HG02610 (cell line): ENCODE data around the gene PDHA1.

ENCODE experiments used
- ATAC-seq: cut with Tn5 transposase; IDR thresholded peaks from one replicate; pipeline ENCODE4 v1.9.1; 2021; ENCODE audit warnings: mild to moderate bottlenecking, moderate library complexity; ENCODE audit not compliant: unreplicated experiment

PDHA1 gene

DNA sequence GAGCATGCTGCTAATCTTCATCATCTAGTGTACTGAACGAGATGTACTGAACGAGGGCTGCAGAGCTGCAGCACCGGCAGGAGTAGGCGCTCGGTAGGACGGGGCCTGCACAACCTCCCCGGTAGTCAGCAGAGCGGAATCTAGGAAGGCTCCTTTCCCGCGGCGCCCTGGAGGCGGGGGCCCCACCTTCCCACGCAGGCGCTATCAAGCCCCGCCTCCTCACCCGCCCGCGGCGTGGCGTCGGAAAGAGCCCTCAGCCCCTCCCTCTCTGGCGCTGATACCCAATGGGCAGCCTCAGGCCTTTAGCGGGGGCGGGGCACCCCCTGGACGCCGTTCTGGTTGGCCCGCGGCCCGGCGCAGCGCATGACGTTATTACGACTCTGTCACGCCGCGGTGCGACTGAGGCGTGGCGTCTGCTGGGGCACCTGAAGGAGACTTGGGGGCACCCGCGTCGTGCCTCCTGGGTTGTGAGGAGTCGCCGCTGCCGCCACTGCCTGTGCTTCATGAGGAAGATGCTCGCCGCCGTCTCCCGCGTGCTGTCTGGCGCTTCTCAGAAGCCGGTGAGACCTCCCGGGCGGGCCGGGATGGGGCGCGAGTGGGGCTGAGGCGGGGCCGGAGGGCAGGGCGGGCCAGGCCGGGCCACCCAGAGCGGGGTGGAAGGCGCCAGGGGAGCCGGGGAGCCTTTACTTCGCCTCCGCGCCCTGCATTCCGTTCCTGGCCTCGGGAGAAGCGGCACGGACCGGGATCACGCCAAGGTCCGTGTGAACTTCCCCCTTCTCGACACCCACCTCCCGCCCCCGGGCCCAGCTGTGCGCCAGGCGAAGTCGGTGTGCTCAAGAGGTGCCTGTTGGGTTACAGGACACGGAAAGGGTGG, at the start of gene PDHA1:
Gene PDHA1, plus strand, starts transcription at position 393 of the 874 bp plus-strand sequence. Its CDS starts 111 bp downstream, at position 504.
- ATAC-seq: peak; percentile 99

GRCh38 chrX:19303256-19303880, 40.4 kb upstream of the PDHA1 start:
- no peak for ATAC-seq

GRCh38 chrX:19326567-19326966, 17.2 kb upstream of the PDHA1 start:
- ATAC-seq: no peak

DNA sequence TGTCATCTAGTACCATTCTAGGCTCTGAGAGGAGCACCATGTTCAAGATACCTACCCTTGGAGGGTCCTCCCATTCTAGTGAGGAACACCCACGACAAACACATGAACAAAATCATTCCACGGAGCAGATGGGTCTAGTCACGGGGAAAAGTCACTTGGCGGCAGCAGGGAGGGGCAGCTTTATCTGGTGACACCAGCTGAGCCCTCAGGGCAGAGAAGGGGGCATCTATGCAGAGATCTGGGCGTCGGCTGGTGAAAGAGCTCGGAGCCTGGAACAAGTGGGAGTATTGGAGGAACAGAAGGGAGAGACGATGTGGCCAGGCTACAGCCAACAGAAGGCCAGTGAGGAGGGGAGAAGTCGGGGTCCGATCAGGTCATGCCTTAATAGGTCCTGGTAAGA, 11.9 kb upstream of the PDHA1 start:
- no peak for ATAC-seq

DNA sequence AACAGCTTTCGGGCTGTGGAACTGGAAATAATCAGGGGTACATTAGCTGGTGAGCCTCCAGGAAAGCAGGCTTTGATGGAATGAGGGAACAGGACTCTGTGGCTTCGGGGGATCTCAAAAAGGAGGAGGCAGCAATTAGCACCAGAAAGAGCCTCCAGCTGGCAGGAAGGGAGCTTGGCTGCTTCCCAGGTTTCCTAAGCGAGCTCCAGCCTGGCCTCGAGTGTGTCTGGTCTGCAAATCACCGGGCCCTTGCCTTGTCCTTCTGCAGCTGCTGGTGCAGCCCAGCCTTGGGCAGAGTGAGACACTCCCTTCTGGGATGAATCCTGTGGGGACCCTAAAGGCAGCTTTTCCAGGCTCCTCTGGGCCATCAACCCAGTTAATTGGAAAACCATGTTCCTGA, 10.7 kb upstream of the PDHA1 start:
- ATAC-seq: no peak

DNA sequence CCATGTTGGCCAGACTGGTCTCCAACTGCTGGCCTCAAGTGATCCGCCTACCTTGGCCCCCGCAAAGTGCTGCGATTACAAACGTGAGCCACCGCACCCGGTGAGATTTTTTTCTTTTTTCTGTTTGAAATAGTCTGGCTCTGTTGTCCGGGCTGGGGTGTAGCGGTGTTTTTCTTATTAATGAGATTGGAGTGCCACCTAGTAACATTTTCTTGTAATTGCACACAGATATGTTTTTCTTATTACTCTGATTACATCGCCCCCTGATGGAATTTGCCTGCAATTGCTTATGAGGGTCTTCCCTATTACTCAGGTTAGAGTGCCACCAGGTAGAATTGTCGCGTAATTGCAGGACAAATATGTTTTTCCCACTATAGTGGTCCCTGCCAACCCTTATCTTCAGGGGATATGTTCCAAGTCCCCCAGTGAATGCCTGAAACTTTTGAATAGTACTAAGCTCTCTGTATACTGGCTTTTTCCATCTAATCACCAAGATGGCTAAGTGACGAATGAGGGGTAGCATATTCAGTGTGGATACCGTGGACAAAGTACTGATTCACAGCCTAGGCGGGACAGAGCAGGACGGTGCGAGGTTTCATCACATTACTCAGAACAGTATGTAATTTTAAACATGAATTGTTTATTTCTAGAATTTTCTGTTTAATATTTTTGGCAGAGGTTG, 8.6 kb upstream of the PDHA1 start:
- ATAC-seq: no peak

DNA sequence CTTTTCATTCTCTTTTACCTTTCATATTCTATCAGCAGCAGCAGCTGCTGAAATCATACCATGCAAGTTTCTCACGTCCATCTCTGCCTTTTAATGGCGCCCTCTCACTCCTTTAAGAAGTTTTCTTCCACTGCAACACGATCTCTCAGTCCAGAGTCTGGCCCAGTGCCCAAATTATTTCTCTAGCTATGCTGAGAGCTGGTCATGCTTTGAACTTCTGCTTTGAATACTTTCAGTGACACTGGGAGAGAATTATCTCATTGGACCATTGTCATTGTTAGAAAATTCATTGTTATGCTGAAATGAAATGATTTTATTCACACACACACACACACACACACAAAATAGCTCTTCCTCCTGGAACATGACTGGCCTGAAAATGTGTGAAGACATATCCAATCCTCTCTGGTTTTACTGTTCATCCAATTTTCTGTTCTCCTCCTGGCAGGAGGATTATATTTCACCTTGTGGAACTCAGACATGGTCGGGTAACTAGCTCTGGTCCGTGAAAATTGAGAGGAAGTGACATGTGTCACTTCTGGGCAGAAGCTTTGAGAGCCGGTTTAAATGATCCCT, 1.3 kb upstream of the PDHA1 start:
- ATAC-seq: no peak

DNA sequence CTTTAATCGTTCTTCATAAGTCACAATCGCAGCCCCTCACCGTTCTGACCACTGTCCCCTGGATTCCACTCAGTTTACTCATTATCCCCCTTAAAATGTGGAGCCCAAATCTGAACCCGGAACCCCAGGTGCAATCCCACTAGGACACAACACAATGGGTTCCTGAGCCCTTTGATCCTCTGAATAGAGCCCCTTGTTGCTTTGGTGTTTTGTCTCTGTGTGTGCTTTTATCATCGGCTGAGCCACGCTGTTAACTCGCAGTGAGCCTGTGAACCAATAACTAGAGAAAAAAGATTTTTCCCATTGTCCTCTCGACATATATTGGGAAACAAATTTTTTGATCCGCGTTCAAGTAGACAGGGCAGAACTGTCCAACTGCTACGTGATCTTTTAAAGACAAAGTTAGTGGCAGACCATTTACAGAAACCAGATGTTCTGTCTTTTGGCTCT, 617 bp upstream of the PDHA1 start:
- no peak for ATAC-seq

DNA sequence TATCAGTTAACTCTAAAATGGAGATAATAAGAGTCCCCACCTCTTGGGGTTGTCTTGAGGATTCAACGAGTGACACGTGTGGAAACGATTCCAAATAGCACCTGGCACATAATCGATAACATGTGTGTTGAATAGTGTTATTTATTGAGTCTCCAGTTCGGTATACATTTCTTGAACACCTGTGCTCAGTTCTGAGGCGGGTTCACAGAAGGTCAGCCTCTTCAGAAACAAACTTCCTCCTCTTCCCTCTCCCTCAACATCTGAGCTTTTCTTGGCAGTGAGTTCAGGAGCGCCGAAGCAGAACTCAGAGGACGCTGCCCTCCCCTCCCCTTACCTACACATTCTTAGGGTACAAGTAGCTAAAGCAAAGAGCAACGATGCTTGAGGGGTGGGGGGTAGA, 934 bp downstream of the PDHA1 start:
- no peak for ATAC-seq

GRCh38 chrX:19347916-19348315, 4.2 kb downstream of the PDHA1 start:
- no peak for ATAC-seq

GRCh38 chrX:19349264-19349663, 5.5 kb downstream of the PDHA1 start:
- ATAC-seq: no peak

GRCh38 chrX:19350941-19351384, 7.2 kb downstream of the PDHA1 start:
- ATAC-seq: peak; percentile 96

DNA sequence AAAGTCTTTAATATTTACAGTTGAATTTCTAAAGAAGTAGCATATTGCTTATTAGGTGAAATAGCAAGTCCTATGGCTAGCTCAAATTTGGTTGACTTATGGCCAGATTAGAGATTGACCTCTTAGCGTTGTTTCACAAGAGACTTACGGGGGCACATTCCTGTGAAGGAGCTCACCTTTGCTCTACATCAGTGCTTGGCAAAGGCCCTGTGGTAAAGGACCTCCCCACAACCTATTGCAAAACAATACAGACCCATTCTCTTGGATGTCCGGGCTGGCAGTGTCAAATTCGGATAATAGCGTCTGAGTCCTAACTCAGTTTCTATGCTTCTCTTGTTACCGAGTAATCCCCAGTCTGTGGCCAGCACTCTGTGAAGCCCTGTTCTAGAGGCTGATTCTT, 10.9 kb downstream of the PDHA1 start:
- no peak for ATAC-seq

DNA sequence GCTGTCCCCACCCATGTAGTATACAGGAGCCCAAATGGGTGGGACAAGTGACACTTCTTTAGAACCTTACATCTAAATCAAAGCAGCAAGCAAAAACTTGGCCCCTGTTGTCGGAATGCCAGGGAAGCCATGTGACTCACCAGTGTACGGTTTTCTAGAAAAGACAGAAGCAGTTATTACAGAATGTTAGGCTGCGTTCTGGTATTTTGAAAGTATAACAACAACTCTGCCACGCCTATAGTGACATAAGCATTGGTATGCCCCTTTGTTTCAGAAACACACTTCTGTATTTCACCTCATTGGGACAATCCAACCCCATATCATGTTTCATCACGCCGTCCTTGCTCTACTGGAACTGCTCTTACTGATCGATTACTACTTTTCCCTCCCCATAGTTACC, 14.8 kb downstream of the PDHA1 start:
- no peak for ATAC-seq

GRCh38 chrX:19360903-19361302, 17.2 kb downstream of the PDHA1 start:
- no peak for ATAC-seq

GRCh38 chrX:19361701-19362100, 18.0 kb downstream of the PDHA1 start:
- ATAC-seq: no peak

GRCh38 chrX:19368576-19368975, 24.8 kb downstream of the PDHA1 start:
- no peak for ATAC-seq

GRCh38 chrX:19370061-19370460, 26.3 kb downstream of the PDHA1 start:
- no peak for ATAC-seq

GRCh38 chrX:19372170-19372546, 28.4 kb downstream of the PDHA1 start:
- peak; percentile 77 for ATAC-seq

DNA sequence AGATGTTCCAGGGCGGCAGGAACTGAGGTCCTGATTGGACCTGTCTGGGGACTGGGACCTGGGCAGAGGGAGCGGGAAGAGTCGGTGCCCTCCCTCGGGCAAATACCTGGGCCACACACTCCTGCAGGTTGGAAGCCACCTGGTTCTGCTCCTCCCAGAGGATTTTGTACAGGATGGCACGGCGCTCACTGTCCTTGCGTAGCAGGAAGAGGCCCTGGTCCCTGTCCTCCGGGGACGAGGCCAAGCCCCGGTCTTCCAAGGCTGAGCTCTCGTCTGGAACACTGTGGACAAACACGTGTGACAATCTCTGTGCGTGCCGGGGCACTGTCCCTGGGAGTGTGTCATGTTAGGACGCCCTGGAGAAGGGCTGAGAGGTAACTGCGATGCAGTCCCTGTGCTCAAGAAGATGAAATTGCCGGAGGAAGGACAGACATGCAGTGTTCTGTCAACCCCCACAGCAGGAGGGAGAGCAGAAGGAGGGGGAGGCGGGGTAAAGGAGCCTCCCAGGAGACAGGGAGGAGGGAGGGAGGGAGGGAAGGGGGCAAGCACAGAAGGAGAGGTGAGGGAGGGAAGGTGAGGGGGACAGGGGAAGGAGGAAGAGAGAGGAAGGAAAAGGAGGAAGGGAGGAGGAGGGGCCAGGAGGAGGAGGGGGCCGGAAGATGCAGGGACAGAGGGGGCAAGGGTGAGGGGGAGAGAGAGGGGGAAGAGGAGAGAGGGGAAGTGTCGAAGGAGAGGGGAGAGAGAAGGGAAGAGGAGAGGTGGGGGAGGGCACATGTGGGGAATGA, 29.0 kb downstream of the PDHA1 start:
- peak; percentile 32 for ATAC-seq
